IPS-18a (cell line): Measurements from ENCODE around the gene UBAP1L.
"Not testable (repeated sequence)": the region's sequence is repeated elsewhere in the genome, so short reads cannot be mapped to it uniquely, and the experiment has no call there.

Experiments
- H3K27ac ChIP-seq: one replicate; pipeline ENCODE4 v1.5.1; 2013; ENCODE audit warnings: low read length
- H3K27me3 ChIP-seq: one replicate; pipeline ENCODE4 v1.6.1; 2013; ENCODE audit warnings: mild to moderate bottlenecking, low read length; ENCODE audit not compliant: control insufficient read depth, insufficient read depth
- H3K36me3 ChIP-seq: one replicate; pipeline ENCODE4 v1.6.1; 2013; ENCODE audit warnings: low read depth, low read length; ENCODE audit not compliant: control insufficient read depth
- H3K4me1 ChIP-seq: one replicate; pipeline ENCODE4 v1.6.1; 2013; ENCODE audit warnings: low read depth, low read length; ENCODE audit not compliant: control insufficient read depth
- H3K4me3 ChIP-seq: one replicate; pipeline ENCODE4 v1.5.1; 2013; ENCODE audit warnings: low read length
- H3K9ac ChIP-seq: one replicate; pipeline ENCODE4 v1.6.1; 2013; ENCODE audit warnings: mild to moderate bottlenecking, low read length, moderate library complexity
- H3K9me3 ChIP-seq: one replicate; pipeline ENCODE4 v1.6.1; 2013; ENCODE audit warnings: low read depth, low read length; ENCODE audit not compliant: control insufficient read depth

Gene UBAP1L

DNA sequence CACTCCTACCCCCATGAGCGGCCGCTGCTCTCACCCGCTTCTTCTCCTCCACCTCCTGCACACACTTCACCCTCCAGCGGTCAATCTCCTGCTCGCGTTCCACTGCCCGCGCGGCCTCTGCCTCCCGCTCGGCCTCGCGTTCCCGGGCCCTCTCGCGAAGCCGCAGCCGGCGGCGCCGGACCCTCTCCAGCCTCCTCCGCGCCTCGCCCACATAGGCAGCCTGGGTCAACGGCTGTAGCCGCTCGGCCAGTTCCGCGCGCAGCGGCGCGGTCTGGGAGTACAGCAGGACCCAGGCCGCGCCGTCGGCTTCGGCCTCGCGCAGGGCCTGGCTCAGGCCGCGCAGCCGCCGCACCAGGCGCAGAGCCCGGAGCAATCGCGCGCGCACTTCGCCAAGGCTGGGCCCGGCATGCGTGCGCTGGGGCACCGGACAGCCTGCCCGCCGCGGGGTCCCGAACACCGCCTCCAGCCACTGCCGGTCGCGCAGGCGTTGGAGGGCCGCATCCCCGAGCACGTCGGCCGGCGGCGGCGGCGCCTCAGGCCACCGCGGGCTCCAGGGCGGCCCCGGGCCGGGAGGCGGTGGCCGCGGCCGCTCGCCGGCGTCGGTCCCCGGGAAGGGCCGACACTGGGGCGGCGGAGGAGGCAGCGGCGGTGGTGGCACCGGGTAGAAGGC is 18.0 kb upstream of the UBAP1L start:
- Histone ChIP-seq H3K4me1 (peaks cover 5% of the 10 kb centered on the region), H3K27ac (no peak overlapping the region), H3K9ac (peak overlapping the region; percentile 81), H3K27me3 (no peaks in the 10 kb centered on the region), H3K4me3 (peak overlapping the region; percentile 96), H3K36me3 (peaks cover 18% of the 10 kb centered on the region), H3K9me3 (peaks cover 6% of the 10 kb centered on the region)

DNA sequence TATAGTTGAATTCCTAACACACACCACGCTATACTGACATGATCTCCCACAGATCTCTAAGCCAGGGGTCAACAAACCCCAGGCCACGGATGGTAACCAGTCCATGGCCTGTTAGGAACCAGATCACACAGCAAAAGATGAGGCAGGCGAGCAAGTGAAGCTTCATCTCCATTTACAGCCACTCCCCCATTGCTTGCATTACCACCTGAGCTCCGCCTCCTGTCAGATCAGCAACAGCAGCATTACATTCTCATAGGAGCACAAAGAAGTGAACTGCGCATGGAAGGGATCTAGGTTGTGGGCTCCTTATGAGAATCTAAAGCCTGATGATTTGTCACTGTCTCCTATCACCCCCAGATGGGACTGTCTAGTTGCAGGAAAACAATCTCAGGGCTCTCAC is 15.9 kb upstream of the UBAP1L start:
- H3K4me3 ChIP-seq = no peak overlapping the region
- H3K36me3 ChIP-seq = peaks cover 30% of the 10 kb centered on the region
- no peaks in the 10 kb centered on the region for H3K9me3 ChIP-seq

DNA sequence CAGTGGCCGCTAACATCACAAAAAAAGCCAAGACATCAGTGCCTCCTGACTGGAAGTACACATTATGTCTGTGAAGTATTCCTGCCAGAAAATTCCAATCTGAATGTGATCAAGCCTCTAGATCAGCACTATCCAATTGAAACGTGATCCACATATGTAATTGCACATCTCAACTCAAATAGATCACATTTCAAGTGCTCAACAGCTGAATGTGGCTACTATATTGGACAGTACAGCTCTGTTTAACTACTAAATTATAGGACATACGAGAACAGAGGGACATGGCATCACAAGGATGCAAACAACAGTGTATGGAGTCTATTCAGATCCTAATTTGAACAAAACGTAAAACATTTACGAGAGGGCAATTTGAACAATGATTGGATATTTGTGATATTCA is 542 bp upstream of the UBAP1L start:
- Histone ChIP-seq H3K27ac (no peak overlapping the region), H3K9me3 (no peaks in the 10 kb centered on the region), H3K4me3 (no peak overlapping the region), H3K27me3 (no peaks in the 10 kb centered on the region), H3K4me1 (no peaks in the 10 kb centered on the region), H3K36me3 (peaks cover 33% of the 10 kb centered on the region), H3K9ac (no peak overlapping the region)

More for the DNA sequence above, 15.9 kb upstream of the UBAP1L start:
- H3K27ac ChIP-seq = no peak overlapping the region
- H3K9ac ChIP-seq = no peak overlapping the region
- peaks cover 5% of the 10 kb centered on the region for H3K4me1 ChIP-seq
- H3K27me3 ChIP-seq = no peaks in the 10 kb centered on the region

GRCh38 chr15:65110676-65111292 is 4.2 kb downstream of the UBAP1L start:
- H3K4me1 ChIP-seq = no peaks in the 10 kb centered on the region
- no peaks in the 10 kb centered on the region for H3K27me3 ChIP-seq
- no peaks in the 10 kb centered on the region for H3K9me3 ChIP-seq
- no peak overlapping the region for H3K9ac ChIP-seq
- H3K36me3 ChIP-seq = peaks cover 8% of the 10 kb centered on the region
- no peak overlapping the region for H3K4me3 ChIP-seq
- no peak overlapping the region for H3K27ac ChIP-seq

GRCh38 chr15:65106011-65106590 is 8.9 kb downstream of the UBAP1L start:
- no peaks in the 10 kb centered on the region for H3K9me3 ChIP-seq
- no peak overlapping the region for H3K4me3 ChIP-seq
- H3K27ac ChIP-seq = no peak overlapping the region
- no peaks in the 10 kb centered on the region for H3K4me1 ChIP-seq
- H3K9ac ChIP-seq = no peak overlapping the region
- no peaks in the 10 kb centered on the region for H3K36me3 ChIP-seq
- peaks cover 13% of the 10 kb centered on the region for H3K27me3 ChIP-seq

DNA sequence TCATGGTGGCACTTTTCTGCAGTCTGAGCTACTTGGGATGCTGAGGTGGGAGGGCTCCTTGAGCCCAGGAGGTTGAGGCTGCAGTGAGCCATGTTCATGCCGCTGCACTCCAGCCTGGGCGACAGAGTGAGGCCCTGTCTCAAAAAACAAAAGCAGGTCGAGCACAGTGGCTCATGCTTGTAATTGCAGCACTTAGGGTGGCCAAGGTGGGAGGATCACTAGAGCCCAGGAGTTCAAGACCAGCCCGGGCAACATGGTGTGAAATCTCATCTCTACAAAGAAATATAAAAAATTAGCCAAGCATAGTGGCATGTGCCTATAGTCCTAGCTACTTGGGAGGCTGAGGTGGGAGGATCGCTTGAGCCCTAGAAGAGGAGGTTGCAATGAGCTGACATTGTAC is 10.0 kb downstream of the UBAP1L start:
- no peak overlapping the region for H3K9ac ChIP-seq
- no peak overlapping the region for H3K27ac ChIP-seq
- no peaks in the 10 kb centered on the region for H3K4me1 ChIP-seq
- no peaks in the 10 kb centered on the region for H3K36me3 ChIP-seq
- no peak overlapping the region for H3K4me3 ChIP-seq
- H3K27me3 ChIP-seq = peaks cover 13% of the 10 kb centered on the region
- no peaks in the 10 kb centered on the region for H3K9me3 ChIP-seq

GRCh38 chr15:65102912-65103311 is 12.1 kb downstream of the UBAP1L start:
- peak overlapping the region; percentile 52 for H3K4me3 ChIP-seq
- no peaks in the 10 kb centered on the region for H3K4me1 ChIP-seq
- H3K27ac ChIP-seq = no peak overlapping the region
- no peak overlapping the region for H3K9ac ChIP-seq
- H3K36me3 ChIP-seq = no peaks in the 10 kb centered on the region
- no peaks in the 10 kb centered on the region for H3K9me3 ChIP-seq
- H3K27me3 ChIP-seq = peaks cover 13% of the 10 kb centered on the region

DNA sequence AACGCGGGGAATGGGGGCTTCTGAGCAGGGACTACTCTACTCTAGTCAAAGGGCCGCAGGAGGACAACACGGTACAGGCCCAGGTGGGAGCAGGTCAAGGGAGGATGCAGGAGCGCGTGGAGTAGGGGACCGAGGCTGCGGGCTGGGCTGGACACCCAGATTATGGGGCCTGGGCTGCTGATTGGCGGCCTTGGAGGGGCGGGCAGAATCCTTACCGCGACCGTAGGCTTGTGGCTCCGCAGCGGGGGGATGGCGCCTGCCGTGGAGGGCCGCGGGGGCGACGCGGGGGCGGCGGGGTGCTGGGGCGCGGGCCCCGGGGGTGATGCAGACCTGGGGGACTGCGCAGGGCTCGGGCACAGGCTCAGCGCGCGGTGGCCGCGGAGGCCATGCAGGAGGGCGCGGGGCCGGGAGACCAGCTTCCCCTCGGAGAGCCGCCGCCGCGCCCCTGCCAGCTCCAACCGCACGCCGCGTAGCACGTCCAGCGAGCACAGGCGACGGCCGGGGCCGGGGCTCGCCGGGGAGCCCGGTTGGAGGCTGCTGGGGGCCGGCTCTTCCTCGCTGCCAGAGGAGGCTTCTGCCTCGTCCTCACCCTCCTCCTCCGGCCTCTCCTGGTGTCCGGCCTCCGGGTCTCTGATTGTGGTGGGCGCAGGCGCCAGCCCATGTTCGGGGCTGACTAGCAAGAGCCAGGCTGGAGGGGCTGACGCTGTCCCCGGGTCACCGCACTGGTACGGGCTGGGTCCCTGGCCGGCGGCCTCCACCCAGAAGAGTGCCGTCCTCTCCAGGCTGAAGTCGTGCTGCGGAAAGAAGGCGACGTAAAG is 12.9 kb downstream of the UBAP1L start:
- no peak overlapping the region for H3K27ac ChIP-seq
- no peaks in the 10 kb centered on the region for H3K4me1 ChIP-seq
- peak overlapping the region; percentile 52 for H3K4me3 ChIP-seq
- H3K36me3 ChIP-seq = no peaks in the 10 kb centered on the region
- H3K27me3 ChIP-seq = peaks cover 13% of the 10 kb centered on the region
- H3K9me3 ChIP-seq = no peaks in the 10 kb centered on the region
- no peak overlapping the region for H3K9ac ChIP-seq

DNA sequence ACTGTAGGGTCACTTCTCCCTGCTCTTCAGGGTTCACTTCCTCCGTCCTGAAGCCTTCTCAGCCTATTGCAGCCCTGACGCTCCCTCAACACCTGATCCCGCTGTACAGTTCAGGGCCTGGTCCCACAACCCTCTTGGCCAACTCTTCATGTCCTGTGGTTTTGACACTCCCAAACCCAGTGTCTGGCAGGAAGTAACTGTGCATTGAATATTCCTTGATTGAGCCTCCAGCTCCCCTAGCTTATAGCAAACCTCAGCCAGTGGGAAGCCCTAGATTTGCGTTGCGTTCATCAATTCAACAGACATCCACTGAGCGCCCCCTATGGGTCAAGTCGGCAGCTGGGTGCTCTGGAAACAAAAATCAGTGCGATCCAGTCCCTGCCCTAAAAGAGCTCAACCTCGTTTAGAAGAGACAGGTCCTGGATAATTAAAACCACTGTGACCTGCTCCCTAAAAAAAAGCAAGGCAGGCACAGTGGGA is 13.5 kb downstream of the UBAP1L start:
- Histone ChIP-seq H3K4me3 (peak overlapping the region; percentile 52), H3K27me3 (peaks cover 13% of the 10 kb centered on the region), H3K36me3 (no peaks in the 10 kb centered on the region), H3K9ac (no peak overlapping the region), H3K4me1 (no peaks in the 10 kb centered on the region), H3K27ac (no peak overlapping the region), H3K9me3 (no peaks in the 10 kb centered on the region)

- Histone ChIP-seq H3K36me3 (no peaks in the 10 kb centered on the region), H3K9ac (no peak overlapping the region), H3K9me3 (no peaks in the 10 kb centered on the region), H3K4me1 (no peaks in the 10 kb centered on the region), H3K27me3 (peaks cover 13% of the 10 kb centered on the region), H3K27ac (no peak overlapping the region), H3K4me3 (no peak overlapping the region)
Observed at GRCh38 chr15:65100442-65100841, 14.6 kb downstream of the UBAP1L start.

- not testable (repeated sequence) for H3K27ac ChIP-seq, H3K9me3 ChIP-seq, H3K36me3 ChIP-seq, H3K4me1 ChIP-seq, H3K4me3 ChIP-seq, H3K9ac ChIP-seq
- peaks cover 13% of the 10 kb centered on the region for H3K27me3 ChIP-seq
Observed at GRCh38 chr15:65099801-65100200, 15.2 kb downstream of the UBAP1L start.
